GM21723 (cell line): Measurements from ENCODE around the gene SPATA18.
"Not testable (repeated sequence)": the region's sequence is repeated elsewhere in the genome, so short reads cannot be mapped to it uniquely, and the experiment has no call there.

Source experiments
- ATAC-seq: cut with Tn5 transposase; IDR thresholded peaks from one replicate; pipeline ENCODE4 v1.9.1; 2021; ENCODE audit warnings: mild to moderate bottlenecking, moderate library complexity; ENCODE audit not compliant: unreplicated experiment

SPATA18 gene

GRCh38 chr4:52105276-52105675, 54.2 kb downstream of the SPATA18 start:
- ATAC-seq: no peak

- no peak for ATAC-seq
Observed at GRCh38 chr4:52106191-52106590, 55.1 kb downstream of the SPATA18 start.

- ATAC-seq: no peak
Observed at GRCh38 chr4:52106660-52107059, 55.6 kb downstream of the SPATA18 start.

- ATAC-seq: no peak
Observed at GRCh38 chr4:52107336-52107735, 56.2 kb downstream of the SPATA18 start.

- no peak for ATAC-seq
Observed at GRCh38 chr4:52107745-52108144, 56.6 kb downstream of the SPATA18 start.

GRCh38 chr4:52110171-52110570, 59.1 kb downstream of the SPATA18 start:
- ATAC-seq: no peak

- no peak for ATAC-seq
Observed at GRCh38 chr4:52111995-52112394, 60.9 kb downstream of the SPATA18 start.

GRCh38 chr4:52112411-52112810, 61.3 kb downstream of the SPATA18 start:
- ATAC-seq: no peak

GRCh38 chr4:52116641-52117040, 65.5 kb downstream of the SPATA18 start:
- ATAC-seq: no peak

GRCh38 chr4:52126226-52126625, 75.1 kb downstream of the SPATA18 start:
- ATAC-seq: no peak

GRCh38 chr4:52126966-52127365, 75.9 kb downstream of the SPATA18 start:
- no peak for ATAC-seq

GRCh38 chr4:52135171-52135570, 84.1 kb downstream of the SPATA18 start:
- ATAC-seq: no peak

- not testable (repeated sequence) for ATAC-seq
Observed at GRCh38 chr4:52137152-52137551, 86.0 kb downstream of the SPATA18 start.

- ATAC-seq: no peak
Observed at GRCh38 chr4:52142816-52143215, 91.7 kb downstream of the SPATA18 start.

GRCh38 chr4:52143815-52144214, 92.7 kb downstream of the SPATA18 start:
- no peak for ATAC-seq

- no peak for ATAC-seq
Observed at GRCh38 chr4:52144372-52144771, 93.3 kb downstream of the SPATA18 start.
